ENCODE measurements around the gene ZNF20.

- TF ChIP-seq CTCF (conservative IDR thresholded peaks at IDR 0.05; ENCODE audit: low read depth, low read length) (no peak), EZH2 (IDR thresholded peaks at IDR 0.05; ENCODE audit: borderline replicate concordance, low read depth, low read length, poor library complexity, severe bottlenecking) (no peak)
Observed at GRCh38 chr19:12093777-12094176, 46.4 kb downstream of the ZNF20 start.

All from A673 (cell line).